OCI-LY7 (cell line): ENCODE data around the gene TRIO. TPM values are rescaled to one million over a fixed set of nuclear protein-coding genes. Genes with fewer than 3 reads are reported as not detected.

Experiments
- BruUV-seq: library from RNA; stranded (reverse); fragments of 400-500 nt; replicated peaks from 2 replicates; lab custom pipeline; 2021; lab: Mats Ljungman, UMichigan
- CTCF ChIA-PET: fragments of 300-600 bp; sonication (Branson Sonifier 250); formaldehyde crosslinking; loops from one replicate; lab custom pipeline; 2022; ENCODE audit warnings: antibody characterized with exemption; ENCODE audit not compliant: unreplicated experiment; lab: Charles Lee
- POLR2A ChIA-PET: fragments of 300-600 bp; sonication (Branson Sonifier 250); formaldehyde crosslinking; loops from one replicate; lab custom pipeline; 2022; ENCODE audit warnings: antibody characterized with exemption; lab: Charles Lee
- DNase-seq: peaks from one replicate; pipeline ENCODE4 v3.0.0-alpha.2; 2015; ENCODE audit warnings: low spot score
- H2AFZ ChIP-seq: fragments of 200-600 bp; sonication (generic), shearing (Covaris generic); 2 replicates; pipeline ENCODE4 v1.6.1; 2014; ENCODE audit warnings: mild to moderate bottlenecking, antibody characterized with exemption, low read length, moderate library complexity
- H3K27ac ChIP-seq: fragments of 200-600 bp; sonication (generic); 2 replicates; pipeline ENCODE4 v1.5.1; 2014; ENCODE audit warnings: mixed run types, low read depth, mild to moderate bottlenecking, moderate library complexity, low read length, inconsistent platforms; ENCODE audit not compliant: poor library complexity, severe bottlenecking
- H3K36me3 ChIP-seq: fragments of 200-600 bp; sonication (generic); 2 replicates; pipeline ENCODE4 v1.6.1; 2014; ENCODE audit warnings: mild to moderate bottlenecking, antibody characterized with exemption, low read length, moderate library complexity, mixed read lengths; ENCODE audit not compliant: insufficient read depth
- H3K4me1 ChIP-seq: fragments of 200-600 bp; sonication (generic); 2 replicates; pipeline ENCODE4 v1.5.1; 2014; ENCODE audit warnings: mild to moderate bottlenecking, low read length; ENCODE audit not compliant: insufficient read depth, poor library complexity, severe bottlenecking
- H3K4me2 ChIP-seq: fragments of 200-600 bp; sonication (generic); 2 replicates; pipeline ENCODE4 v1.6.1; 2014; ENCODE audit warnings: mild to moderate bottlenecking, low read length
- H3K4me3 ChIP-seq: fragments of 200-600 bp; sonication (generic); 2 replicates; pipeline ENCODE4 v1.5.1; 2014; ENCODE audit warnings: mild to moderate bottlenecking, low read depth, low read length; ENCODE audit not compliant: poor library complexity, severe bottlenecking
- H3K79me2 ChIP-seq: fragments of 200-600 bp; sonication (generic); 2 replicates; pipeline ENCODE4 v1.6.1; 2016; ENCODE audit warnings: low read depth, mild to moderate bottlenecking, low read length, moderate library complexity, mixed read lengths; ENCODE audit not compliant: insufficient read depth
- H3K9me2 ChIP-seq: fragments of 200-600 bp; sonication (generic); 2 replicates; pipeline ENCODE4 v1.6.1; 2016; ENCODE audit warnings: mild to moderate bottlenecking, low read length, mixed read lengths; ENCODE audit not compliant: insufficient read depth
- H3K9me3 ChIP-seq: fragments of 200-600 bp; sonication (generic); 2 replicates; pipeline ENCODE4 v1.6.1; 2014; ENCODE audit warnings: mild to moderate bottlenecking, mixed run types, low read length, mixed read lengths
- H4K20me1 ChIP-seq: fragments of 200-600 bp; sonication (generic); 2 replicates; pipeline ENCODE4 v1.6.1; 2014; ENCODE audit warnings: mild to moderate bottlenecking, antibody characterized with exemption, low read length, moderate library complexity, mixed read lengths; ENCODE audit not compliant: insufficient read depth
- CTCF ChIP-seq: fragments of 200-600 bp; sonication (generic); conservative IDR thresholded peaks from 2 replicates; pipeline ENCODE4 v1.5.1; 2014; ENCODE audit warnings: mild to moderate bottlenecking, antibody characterized with exemption, low read length, moderate library complexity, mixed read lengths
- EZH2phosphoT487 ChIP-seq: fragments of 200-600 bp; sonication (generic); IDR thresholded peaks from 2 replicates; pipeline ENCODE4 v1.6.1; 2018; ENCODE audit warnings: low read depth, borderline replicate concordance, mild to moderate bottlenecking, mixed run types, antibody characterized with exemption, low read length, moderate library complexity, mixed read lengths
- intact Hi-C: fragments of 100-400 bp; cut with micrococcal nuclease; formaldehyde crosslinking; loops from one replicate; pipeline ENCODE4 v1.10.0; 2022; ENCODE audit not compliant: unreplicated experiment
- total RNA-seq, 2 experiments: library from RNA; depleted of rRNA in 1 of 2; stranded (reverse); fragments of >200 nt in 1 of 2; shearing (Covaris generic) in 1 of 2; gene quantifications; 2 replicates each; pipeline ENCODE4 v1.2.3, GENCODE V29; 2014 to 2022

TRIO gene
- total RNA-seq, 2 experiments from 2014 or later, result 35.8 to 55.1 TPM

GRCh38 chr5:14445013-14445412 is 301.9 kb downstream of the TRIO start:
- ChIA-PET POLR2A (no interaction called here), CTCF (no interaction called here)
- no peaks in the 10 kb centered on the region for H3K9me2 ChIP-seq
- no peak overlapping the region for H3K4me3 ChIP-seq
- H3K36me3 ChIP-seq, result no peaks in the 10 kb centered on the region
- H3K9me3 ChIP-seq, result no peaks in the 10 kb centered on the region
- no peak for TF ChIP-seq CTCF
- TF ChIP-seq EZH2phosphoT487, result no peak
- H3K79me2 ChIP-seq, result no peaks in the 10 kb centered on the region
- no peak for DNase-seq
- BruUV-seq, result no TSS peak
- intact Hi-C loops, result no loop called here
- no peak overlapping the region for H3K27ac ChIP-seq
- no peak overlapping the region for H3K4me2 ChIP-seq
- H2AFZ ChIP-seq, result no peak overlapping the region
- H3K4me1 ChIP-seq, result no peaks in the 10 kb centered on the region
- no peaks in the 10 kb centered on the region for H4K20me1 ChIP-seq

- no peak overlapping the region for H3K4me3 ChIP-seq
- H4K20me1 ChIP-seq, result no peaks in the 10 kb centered on the region
- H3K9me3 ChIP-seq, result no peaks in the 10 kb centered on the region
- H3K36me3 ChIP-seq, result no peaks in the 10 kb centered on the region
- DNase-seq, result no peak
- no peaks in the 10 kb centered on the region for H3K4me1 ChIP-seq
- TF ChIP-seq EZH2phosphoT487, result no peak
- TF ChIP-seq CTCF, result no peak
- BruUV-seq, result no TSS peak
- no peak overlapping the region for H3K27ac ChIP-seq
- no peak overlapping the region for H2AFZ ChIP-seq
- H3K9me2 ChIP-seq, result no peaks in the 10 kb centered on the region
- no peak overlapping the region for H3K4me2 ChIP-seq
- intact Hi-C loops, result no loop called here
- CTCF ChIA-PET, result no interaction called here
- H3K79me2 ChIP-seq, result no peaks in the 10 kb centered on the region
- POLR2A ChIA-PET, result interaction anchor here (0.6 kb wide), 1 partner anchor 123 kb away, joined by 3 read pairs; no protein-coding TSS in a partner anchor
These were observed 302.6 kb downstream of the TRIO start for GRCh38 chr5:14445576-14446290.
